Lung (tissue), 12 donors: ENCODE data around the gene PSME3. TPM values are rescaled to one million over a fixed set of nuclear protein-coding genes. Genes with fewer than 3 reads are reported as not detected.

Experiments
- ATAC-seq: fragments of 200-7000 bp; cut with Tn5 transposase; one replicate; pipeline ENCODE4 v1.9.1; 2020; ENCODE audit warnings: moderate number of reproducible peaks; ENCODE audit not compliant: insufficient read depth, low FRiP score
- DNase-seq, 3 donors: peaks; one replicate each; pipeline ENCODE4 v3.0.0-alpha.2; 2013 to 2017
- H3K27ac ChIP-seq, 2 donors: one replicate each; pipeline ENCODE4 v1.5.1; 2013; ENCODE audit warnings: mild to moderate bottlenecking in 2 of 2, moderate library complexity in 2 of 2, control low read depth in 1 of 2, inconsistent platforms in 1 of 2, low read depth in 1 of 2, low read length in 1 of 2
- H3K27me3 ChIP-seq, 3 donors: one replicate each; pipeline ENCODE4 v1.5.1; 2013; ENCODE audit warnings: low read length in 2 of 3; ENCODE audit not compliant: control insufficient read depth in 3 of 3, insufficient read depth in 3 of 3
- H3K36me3 ChIP-seq, 4 donors: one replicate each; pipeline ENCODE4 v1.5.1; 2013; ENCODE audit warnings: low read length in 4 of 4, mild to moderate bottlenecking in 1 of 4, moderate library complexity in 1 of 4; ENCODE audit not compliant: control insufficient read depth in 4 of 4, insufficient read depth in 4 of 4
- H3K4me1 ChIP-seq, 5 donors: one replicate each; pipeline ENCODE4 v1.5.1; 2013; ENCODE audit warnings: low read length in 5 of 5, mild to moderate bottlenecking in 2 of 5, moderate library complexity in 1 of 5; ENCODE audit not compliant: control insufficient read depth in 5 of 5, insufficient read depth in 5 of 5
- H3K4me3 ChIP-seq: one replicate; pipeline ENCODE4 v1.5.1; 2013; ENCODE audit warnings: mild to moderate bottlenecking, control low read depth, moderate library complexity
- H3K9ac ChIP-seq, 2 donors: one replicate each; pipeline ENCODE4 v1.5.1; 2013; ENCODE audit warnings: low read length in 2 of 2, control low read depth in 1 of 2; ENCODE audit not compliant: insufficient read depth in 1 of 2
- H3K9me3 ChIP-seq, 4 donors: one replicate each; pipeline ENCODE4 v1.5.1; 2013; ENCODE audit warnings: low read length in 3 of 4, mild to moderate bottlenecking in 1 of 4, moderate library complexity in 1 of 4; ENCODE audit not compliant: control insufficient read depth in 4 of 4, insufficient read depth in 3 of 4
- CTCF ChIP-seq: IDR thresholded peaks from 2 replicates; pipeline ENCODE4 v1.5.1; 2012; ENCODE audit warnings: mild to moderate bottlenecking; ENCODE audit errors: control extremely low read depth, extremely low read depth
- WGBS, 2 donors: extraction: QIAGEN DNeasy Blood & Tissue Kit; methylation state at CpG; one replicate each; pipeline ENCODE4 v1.1.7; 2013; 5-methylcytosine and 5-hydroxymethylcytosine counted together
- polyA plus RNA-seq, 2 donors: library from polyadenylated mRNA; stranded (reverse); fragments of 200-250 nt; gene quantifications; one replicate each; pipeline ENCODE4 v1.2.1, GENCODE V29; 2013
- total RNA-seq, 2 donors: library from RNA; depleted of rRNA in 1 of 2; stranded (reverse); fragments of >200 nt in 1 of 2; gene quantifications; one replicate each; pipeline ENCODE4 v1.2.1, GENCODE V29; 2014 to 2021
- donor health status: control.
- donor health status: control.
- donor health status: Bipolar disorder and iron deficiency.
- donor health status: healthy.
- donor health status: DM: yes; HTN: yes; CAD: no.

The PSME3 gene
- total and polyA plus RNA-seq, 4 donors: 34.5 to 117 (median 77.9) TPM

- 50 to 60% methylated on average over 9 of the region's 9 CpGs for WGBS, 2 donors
- Histone ChIP-seq H3K4me1 (peaks cover 5 to 21% (median 11%) of the 10 kb centered on the region in 5 donors), H3K9ac (no peak overlapping the region)
These were observed 13.5 kb downstream of the PSME3 start for GRCh38 chr17:42846594-42847280.

GRCh38 chr17:42848093-42848492, 14.9 kb downstream of the PSME3 start:
- Histone ChIP-seq H3K4me1 (peaks cover 5 to 31% (median 12%) of the 10 kb centered on the region in 5 donors), H3K9me3 (no peaks in the 10 kb centered on the region), H3K4me3 (no peak overlapping the region), H3K36me3 (peaks cover 9 to 21% (median 12%) of the 10 kb centered on the region in 4 donors), H3K9ac (no peak overlapping the region), H3K27ac (no peak overlapping the region), H3K27me3 (no peaks in the 10 kb centered on the region)
- no peak for ATAC-seq
- 73 to 92% methylated on average over 3 of the region's 3 CpGs for WGBS, 2 donors
- DNase-seq: no peak
- no peak for TF ChIP-seq CTCF

More at GRCh38 chr17:42846594-42847280, 13.5 kb downstream of the PSME3 start:
- Histone ChIP-seq H3K36me3 (peaks cover 17 to 28% (median 19%) of the 10 kb centered on the region in 4 donors), H3K27ac (peak overlapping the region in 1 of 2 donors; percentile 61), H3K9me3 (no peaks in the 10 kb centered on the region), H3K4me3 (no peak overlapping the region), H3K27me3 (no peaks in the 10 kb centered on the region)
- peak; percentile 13 for ATAC-seq
- DNase-seq: no peak
- no peak for TF ChIP-seq CTCF

GRCh38 chr17:42849031-42849430, 15.8 kb downstream of the PSME3 start:
- TF ChIP-seq CTCF: no peak
- ATAC-seq (no peak), DNase-seq (no peak)
- Histone ChIP-seq H3K4me3 (no peak overlapping the region), H3K9me3 (no peaks in the 10 kb centered on the region), H3K9ac (no peak overlapping the region), H3K27me3 (no peaks in the 10 kb centered on the region), H3K36me3 (peaks cover 4 to 19% (median 6%) of the 10 kb centered on the region in 4 donors), H3K4me1 (peaks cover 5 to 41% (median 12%) of the 10 kb centered on the region in 5 donors), H3K27ac (no peak overlapping the region)
- WGBS, 2 donors: 94 to 95% methylated on average over 9 of the region's 9 CpGs
